ENCODE results near the gene PLEKHA3.

GRCh38 chr2:178499640-178500039 is 19.4 kb downstream of the PLEKHA3 start:
- TF ChIP-seq CTCF (IDR thresholded peaks at IDR 0.05), result no peak
- no peak for TF ChIP-seq POLR2A (IDR thresholded peaks at IDR 0.05)
- TF ChIP-seq POLR2AphosphoS5 (IDR thresholded peaks at IDR 0.05), result no peak
